IPS DF 6.9 (cell line): ENCODE results near the gene AQP12A.
"Not testable (repeated sequence)": the region's sequence is repeated elsewhere in the genome, so short reads cannot be mapped to it uniquely, and the experiment has no call there.

Experiments
- DNase-seq: peaks from one replicate; pipeline ENCODE4 v3.0.0-alpha.2; 2013; ENCODE audit warnings: low read depth, low spot score
- H3K27ac ChIP-seq: one replicate; pipeline ENCODE4 v1.5.1; 2013; ENCODE audit warnings: low read length, control low read depth
- H3K27me3 ChIP-seq: 2 replicates; pipeline ENCODE4 v1.6.1; 2013; ENCODE audit warnings: mild to moderate bottlenecking, low read length; ENCODE audit not compliant: control insufficient read depth, insufficient read depth
- H3K36me3 ChIP-seq: 2 replicates; pipeline ENCODE4 v1.6.1; 2013; ENCODE audit warnings: low read length; ENCODE audit not compliant: control insufficient read depth, insufficient read depth
- H3K4me1 ChIP-seq: 2 replicates; pipeline ENCODE4 v1.6.1; 2013; ENCODE audit warnings: low read length; ENCODE audit not compliant: control insufficient read depth, insufficient read depth
- H3K4me3 ChIP-seq: 2 replicates; pipeline ENCODE4 v1.5.1; 2013; ENCODE audit warnings: mild to moderate bottlenecking, low read length
- H3K9me3 ChIP-seq: 2 replicates; pipeline ENCODE4 v1.6.1; 2013; ENCODE audit warnings: low read length, inconsistent platforms; ENCODE audit not compliant: control insufficient read depth, insufficient read depth
- WGBS: extraction: QIAGEN DNeasy Blood & Tissue Kit; methylation state at CpG from one replicate; pipeline ENCODE4 v1.1.7; 2013; ENCODE audit warnings: mixed read lengths, missing lambda C conversion rate; ENCODE audit not compliant: insufficient read length, insufficient coverage; 5-methylcytosine and 5-hydroxymethylcytosine counted together

The AQP12A gene

GRCh38 chr2:240699835-240700234 is 8.2 kb downstream of the AQP12A start:
- not testable (repeated sequence) for H3K4me3 ChIP-seq, H3K36me3 ChIP-seq, H3K27me3 ChIP-seq, H3K4me1 ChIP-seq, H3K27ac ChIP-seq, H3K9me3 ChIP-seq, DNase-seq
- WGBS, result no CpG with 5 or more reads among the region's 8 CpGs

DNA sequence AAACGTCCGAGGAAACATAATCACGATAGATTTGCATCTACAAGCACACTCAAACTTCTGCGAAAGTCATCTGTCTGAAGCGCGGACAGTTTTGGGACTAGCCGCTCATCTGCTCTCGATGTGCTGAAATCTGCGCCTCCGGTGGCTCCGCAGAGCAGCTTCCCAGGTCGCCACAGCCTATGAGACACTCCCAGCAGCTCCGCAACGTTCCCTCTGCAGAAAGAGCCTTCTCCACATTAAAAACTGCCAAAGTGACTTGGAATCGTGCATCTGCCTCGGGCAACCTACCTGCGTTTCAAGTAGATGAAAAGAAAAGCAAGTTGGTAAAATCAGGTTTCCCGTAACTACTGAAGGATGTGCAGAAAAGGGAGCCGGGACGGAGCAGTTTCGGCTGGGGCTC is 8.9 kb downstream of the AQP12A start:
- not testable (repeated sequence) for H3K36me3 ChIP-seq, DNase-seq, H3K9me3 ChIP-seq, H3K27ac ChIP-seq, H3K4me1 ChIP-seq, H3K27me3 ChIP-seq, H3K4me3 ChIP-seq
- no CpG with 5 or more reads among the region's 21 CpGs for WGBS

DNA sequence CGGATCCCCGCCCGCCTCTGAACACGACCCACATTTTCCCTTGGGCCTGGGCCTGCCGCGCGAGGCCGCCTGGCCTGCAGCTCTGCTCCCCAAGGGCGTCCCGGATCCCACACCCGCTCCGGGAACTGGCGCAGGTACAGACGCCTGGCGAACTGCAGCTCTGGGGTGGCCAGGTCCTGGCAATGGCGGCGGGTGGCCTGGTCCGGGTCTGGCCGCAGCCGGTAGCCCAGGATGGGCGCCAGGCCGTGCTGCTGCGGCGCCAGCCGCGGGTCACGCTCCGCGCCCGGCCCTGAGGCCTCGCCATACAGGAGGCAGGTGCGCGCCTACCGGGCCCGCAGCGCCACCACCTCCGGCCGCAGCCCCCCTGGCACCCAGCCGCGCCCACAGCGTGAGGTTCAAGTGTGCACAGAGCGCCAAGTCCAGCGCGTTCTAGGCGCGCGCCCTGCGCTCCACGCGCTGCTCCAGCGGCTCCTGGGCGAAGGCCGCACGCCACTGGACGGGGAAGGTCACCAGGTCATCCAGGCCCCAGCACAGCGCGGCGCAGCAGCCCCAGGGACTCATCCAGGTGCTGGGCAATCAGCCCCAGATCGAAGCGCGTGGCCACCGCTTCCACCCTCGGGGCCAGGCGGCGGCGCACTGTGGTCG is 9.5 kb downstream of the AQP12A start:
- no peak for DNase-seq
- H3K36me3 ChIP-seq, result no peaks in the 10 kb centered on the region
- H3K27ac ChIP-seq, result no peak overlapping the region
- no CpG with 5 or more reads among the region's 67 CpGs for WGBS
- H3K9me3 ChIP-seq, result no peaks in the 10 kb centered on the region
- no peaks in the 10 kb centered on the region for H3K27me3 ChIP-seq
- no peak overlapping the region for H3K4me3 ChIP-seq
- no peaks in the 10 kb centered on the region for H3K4me1 ChIP-seq

- DNase-seq, result no peak
- no peak overlapping the region for H3K4me3 ChIP-seq
- H3K27me3 ChIP-seq, result no peaks in the 10 kb centered on the region
- H3K9me3 ChIP-seq, result no peaks in the 10 kb centered on the region
- no peaks in the 10 kb centered on the region for H3K36me3 ChIP-seq
- H3K4me1 ChIP-seq, result no peaks in the 10 kb centered on the region
- no peak overlapping the region for H3K27ac ChIP-seq
- WGBS, result no CpG with 5 or more reads among the region's 30 CpGs
Measured at GRCh38 chr2:240701736-240702639, 10.3 kb downstream of the AQP12A start.

- H3K9me3 ChIP-seq, result no peaks in the 10 kb centered on the region
- no peak overlapping the region for H3K4me3 ChIP-seq
- no peaks in the 10 kb centered on the region for H3K27me3 ChIP-seq
- no peak overlapping the region for H3K27ac ChIP-seq
- DNase-seq, result no peak
- no peaks in the 10 kb centered on the region for H3K36me3 ChIP-seq
- H3K4me1 ChIP-seq, result no peaks in the 10 kb centered on the region
- no CpG with 5 or more reads among the region's 9 CpGs for WGBS
Measured at GRCh38 chr2:240702640-240703011, 11.0 kb downstream of the AQP12A start.

DNA sequence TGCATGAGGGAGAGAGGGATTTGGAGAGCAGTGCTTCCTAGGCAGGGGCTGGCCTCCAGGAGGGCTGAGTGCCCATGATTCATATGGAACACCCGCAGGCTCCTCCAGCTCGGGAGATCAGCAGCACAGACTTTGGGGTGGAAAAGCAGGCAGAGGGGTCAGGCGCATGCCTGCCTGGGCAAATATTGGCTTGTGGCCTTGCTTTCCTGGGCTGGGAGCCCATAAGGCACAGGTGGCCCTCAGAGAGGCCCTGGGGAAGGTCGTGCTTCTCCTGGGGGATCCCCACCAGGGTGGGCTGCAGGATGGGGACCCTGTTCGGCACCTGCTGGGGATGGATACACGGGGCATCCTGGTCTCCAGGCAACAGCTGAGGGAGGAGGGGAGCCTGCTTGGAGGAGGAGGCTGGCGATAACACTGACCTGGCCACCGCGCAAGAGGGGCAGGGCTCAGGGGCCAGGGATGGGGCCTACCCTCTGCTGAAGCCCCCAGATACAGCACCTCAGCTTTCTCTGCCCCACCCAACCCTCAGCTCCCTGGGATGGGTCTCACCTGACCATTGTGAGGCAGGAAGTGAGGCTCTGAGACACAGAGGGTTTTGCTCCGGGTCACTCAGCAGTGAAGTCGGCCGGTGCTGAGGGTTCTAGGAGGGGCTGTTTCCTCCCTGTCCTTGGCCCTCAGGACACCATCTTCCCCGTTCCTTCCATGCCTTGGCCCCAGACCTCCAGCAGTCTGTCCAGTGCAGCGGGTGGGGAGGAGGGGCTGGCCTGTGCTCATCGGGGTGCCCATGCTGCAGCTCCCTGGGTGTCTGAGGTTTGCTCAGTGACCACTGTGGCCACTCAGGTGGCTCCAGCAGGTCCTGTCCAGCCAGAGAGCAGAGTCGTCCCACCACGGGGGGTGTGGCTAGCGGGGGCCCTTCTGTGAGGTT is 12.0 kb downstream of the AQP12A start:
- H3K4me1 ChIP-seq, result no peaks in the 10 kb centered on the region
- DNase-seq, result no peak
- no peaks in the 10 kb centered on the region for H3K9me3 ChIP-seq
- no peaks in the 10 kb centered on the region for H3K27me3 ChIP-seq
- H3K36me3 ChIP-seq, result no peaks in the 10 kb centered on the region
- no CpG with 5 or more reads among the region's 18 CpGs for WGBS
- no peak overlapping the region for H3K4me3 ChIP-seq
- no peak overlapping the region for H3K27ac ChIP-seq

- no peaks in the 10 kb centered on the region for H3K36me3 ChIP-seq
- no peak for DNase-seq
- no peak overlapping the region for H3K27ac ChIP-seq
- no peak overlapping the region for H3K4me3 ChIP-seq
- no CpG with 5 or more reads among the region's 19 CpGs for WGBS
- H3K4me1 ChIP-seq, result no peaks in the 10 kb centered on the region
- H3K27me3 ChIP-seq, result no peaks in the 10 kb centered on the region
- no peaks in the 10 kb centered on the region for H3K9me3 ChIP-seq
Measured at GRCh38 chr2:240704651-240705050, 13.0 kb downstream of the AQP12A start.

DNA sequence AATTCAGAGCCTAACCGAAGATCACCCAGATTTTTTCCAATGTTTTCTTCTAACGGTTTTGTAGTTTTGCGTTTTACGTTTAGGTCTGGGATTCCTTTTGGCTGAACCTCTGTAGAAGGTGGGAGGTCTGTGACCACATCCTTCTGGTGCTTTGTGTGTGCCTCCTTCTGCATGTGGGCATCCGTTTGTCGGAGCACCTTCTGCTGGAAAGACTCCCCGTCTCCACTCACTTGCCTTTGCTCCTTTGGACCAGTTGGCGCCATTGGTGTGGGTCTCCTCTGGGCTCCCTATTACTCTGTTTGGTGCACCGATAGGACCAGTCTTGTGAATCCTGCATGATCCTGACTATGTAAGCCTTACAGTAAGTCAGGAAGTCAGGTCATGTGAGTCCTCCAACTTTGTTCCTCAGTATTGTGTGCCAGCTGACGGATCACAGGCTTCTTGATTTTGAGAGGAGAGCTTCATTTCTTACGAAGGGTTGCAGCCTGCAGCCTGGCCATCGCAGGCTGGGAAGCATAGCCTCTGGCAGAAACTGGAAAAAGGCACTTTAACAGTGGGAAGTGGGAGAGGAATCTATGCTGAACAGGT is 13.6 kb downstream of the AQP12A start:
- Histone ChIP-seq H3K4me3 (no peak overlapping the region), H3K27ac (no peak overlapping the region), H3K36me3 (no peaks in the 10 kb centered on the region), H3K4me1 (no peaks in the 10 kb centered on the region), H3K9me3 (no peaks in the 10 kb centered on the region), H3K27me3 (no peaks in the 10 kb centered on the region)
- no peak for DNase-seq
- WGBS, result no CpG with 5 or more reads among the region's 12 CpGs

DNA sequence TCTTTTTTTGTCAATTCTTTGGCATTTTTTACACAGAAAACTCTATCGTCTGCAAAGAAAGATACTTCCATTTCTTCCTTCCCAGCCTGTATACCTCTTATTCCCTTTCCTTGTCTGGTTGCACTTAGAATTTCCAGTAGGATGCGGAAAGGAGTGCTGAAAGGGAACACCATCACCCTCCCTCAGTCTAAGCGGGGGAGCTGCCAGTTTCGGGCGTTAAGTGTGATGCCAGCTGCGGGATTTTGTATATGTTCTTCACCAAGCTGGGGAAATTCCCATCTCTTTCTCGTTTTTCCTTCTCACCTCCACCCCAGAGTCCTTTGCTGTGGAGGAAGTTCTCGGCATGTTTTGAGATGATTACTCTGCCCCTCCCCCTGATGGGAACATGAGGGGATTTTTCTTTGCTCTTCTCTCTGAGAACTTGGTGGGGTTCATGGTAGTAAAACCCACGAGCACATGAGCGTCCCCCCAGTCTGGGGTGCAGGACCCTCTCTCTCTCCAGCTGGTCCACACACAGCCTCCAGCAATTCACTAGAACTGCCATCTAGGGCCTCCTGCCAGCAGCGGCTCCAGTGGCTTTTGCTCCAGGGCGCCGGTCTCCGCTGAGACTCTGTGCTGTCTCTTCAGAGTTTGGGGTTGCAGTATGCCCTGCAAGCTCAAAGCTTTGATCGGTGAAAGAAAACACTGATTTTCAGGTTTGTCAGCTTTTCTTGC is 15.5 kb downstream of the AQP12A start:
- Histone ChIP-seq H3K36me3 (no peaks in the 10 kb centered on the region), H3K27me3 (no peaks in the 10 kb centered on the region), H3K27ac (no peak overlapping the region), H3K4me3 (no peak overlapping the region), H3K9me3 (no peaks in the 10 kb centered on the region), H3K4me1 (no peaks in the 10 kb centered on the region)
- WGBS, result no CpG with 5 or more reads among the region's 15 CpGs
- DNase-seq, result no peak
